Measurements from ENCODE around the gene PLSCR5.

- TF ChIP-seq, protein P1, sequence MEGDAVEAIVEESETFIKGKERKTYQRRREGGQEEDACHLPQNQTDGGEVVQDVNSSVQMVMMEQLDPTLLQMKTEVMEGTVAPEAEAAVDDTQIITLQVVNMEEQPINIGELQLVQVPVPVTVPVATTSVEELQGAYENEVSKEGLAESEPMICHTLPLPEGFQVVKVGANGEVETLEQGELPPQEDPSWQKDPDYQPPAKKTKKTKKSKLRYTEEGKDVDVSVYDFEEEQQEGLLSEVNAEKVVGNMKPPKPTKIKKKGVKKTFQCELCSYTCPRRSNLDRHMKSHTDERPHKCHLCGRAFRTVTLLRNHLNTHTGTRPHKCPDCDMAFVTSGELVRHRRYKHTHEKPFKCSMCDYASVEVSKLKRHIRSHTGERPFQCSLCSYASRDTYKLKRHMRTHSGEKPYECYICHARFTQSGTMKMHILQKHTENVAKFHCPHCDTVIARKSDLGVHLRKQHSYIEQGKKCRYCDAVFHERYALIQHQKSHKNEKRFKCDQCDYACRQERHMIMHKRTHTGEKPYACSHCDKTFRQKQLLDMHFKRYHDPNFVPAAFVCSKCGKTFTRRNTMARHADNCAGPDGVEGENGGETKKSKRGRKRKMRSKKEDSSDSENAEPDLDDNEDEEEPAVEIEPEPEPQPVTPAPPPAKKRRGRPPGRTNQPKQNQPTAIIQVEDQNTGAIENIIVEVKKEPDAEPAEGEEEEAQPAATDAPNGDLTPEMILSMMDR (IDR thresholded peaks at IDR 0.05; ENCODE audit: low read length) = no peak
- no peak for TF ChIP-seq EZH2 (IDR thresholded peaks at IDR 0.05; ENCODE audit: borderline replicate concordance, low read length)
These were observed 21.4 kb upstream of the PLSCR5 start for GRCh38 chr3:146626403-146627122.
